Bronchial epithelial cell (primary cell): ENCODE results near the gene GRK6. TPM values are rescaled to one million over a fixed set of nuclear protein-coding genes. Genes with fewer than 3 reads are reported as not detected.

Experiments used
- DNase-seq: peaks from one replicate; pipeline ENCODE4 v3.0.0-alpha.2; 2010; ENCODE audit warnings: low read depth
- FAIRE-seq: peaks from 2 replicates; lab custom pipeline; 2011; peaks lifted over from hg19 to GRCh38; lab: Jason Lieb, UNC
- H3K27me3 ChIP-seq: 2 replicates; pipeline ENCODE4 v1.5.1; 2011; ENCODE audit warnings: low read length; ENCODE audit not compliant: control insufficient read depth, insufficient read depth
- H3K36me3 ChIP-seq: 2 replicates; pipeline ENCODE4 v1.5.1; 2011; ENCODE audit warnings: low read length; ENCODE audit not compliant: control insufficient read depth, insufficient read depth
- H3K4me3 ChIP-seq: 2 replicates; pipeline ENCODE4 v1.5.1; 2011; ENCODE audit warnings: mild to moderate bottlenecking, low read depth, low read length, control low read depth
- CTCF ChIP-seq: IDR thresholded peaks from 2 replicates; pipeline ENCODE4 v1.5.1; 2011; ENCODE audit warnings: mild to moderate bottlenecking, moderate library complexity, low read length, control low read depth, inconsistent platforms; ENCODE audit not compliant: insufficient read depth, severe bottlenecking
- total RNA-seq: library from RNA; depleted of rRNA; stranded (reverse); fragments of >200 nt; gene quantifications from 2 replicates; pipeline ENCODE4 v1.2.1, GENCODE V29; 2014

The GRK6 gene
- total RNA-seq, 1 donor from 2014 or later, result 22.9 TPM

DNA sequence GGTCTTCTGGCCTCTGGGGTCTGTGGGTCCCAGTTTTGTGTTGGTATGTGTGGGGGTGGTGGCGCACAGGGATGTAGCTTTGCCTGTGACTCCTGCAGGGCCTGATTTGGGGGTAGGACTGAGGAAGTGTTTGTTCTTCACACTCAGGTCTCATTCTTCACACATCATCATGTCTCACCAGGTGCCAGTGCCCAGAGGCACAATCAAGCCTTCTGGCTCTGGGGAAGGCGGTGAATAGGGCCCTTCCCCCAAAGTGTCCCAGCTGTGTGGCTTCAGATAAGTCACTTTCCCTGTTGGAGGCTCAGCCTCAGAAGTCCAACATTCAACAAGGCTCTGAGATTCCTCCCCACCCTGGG lies 41.8 kb downstream of the GRK6 start:
- Histone ChIP-seq H3K36me3 (peaks cover 36% of the 10 kb centered on the region), H3K27me3 (no peaks in the 10 kb centered on the region), H3K4me3 (no peak overlapping the region)
- FAIRE-seq, result no peak
- TF ChIP-seq CTCF, result no peak
- DNase-seq, result peak; percentile 48

DNA sequence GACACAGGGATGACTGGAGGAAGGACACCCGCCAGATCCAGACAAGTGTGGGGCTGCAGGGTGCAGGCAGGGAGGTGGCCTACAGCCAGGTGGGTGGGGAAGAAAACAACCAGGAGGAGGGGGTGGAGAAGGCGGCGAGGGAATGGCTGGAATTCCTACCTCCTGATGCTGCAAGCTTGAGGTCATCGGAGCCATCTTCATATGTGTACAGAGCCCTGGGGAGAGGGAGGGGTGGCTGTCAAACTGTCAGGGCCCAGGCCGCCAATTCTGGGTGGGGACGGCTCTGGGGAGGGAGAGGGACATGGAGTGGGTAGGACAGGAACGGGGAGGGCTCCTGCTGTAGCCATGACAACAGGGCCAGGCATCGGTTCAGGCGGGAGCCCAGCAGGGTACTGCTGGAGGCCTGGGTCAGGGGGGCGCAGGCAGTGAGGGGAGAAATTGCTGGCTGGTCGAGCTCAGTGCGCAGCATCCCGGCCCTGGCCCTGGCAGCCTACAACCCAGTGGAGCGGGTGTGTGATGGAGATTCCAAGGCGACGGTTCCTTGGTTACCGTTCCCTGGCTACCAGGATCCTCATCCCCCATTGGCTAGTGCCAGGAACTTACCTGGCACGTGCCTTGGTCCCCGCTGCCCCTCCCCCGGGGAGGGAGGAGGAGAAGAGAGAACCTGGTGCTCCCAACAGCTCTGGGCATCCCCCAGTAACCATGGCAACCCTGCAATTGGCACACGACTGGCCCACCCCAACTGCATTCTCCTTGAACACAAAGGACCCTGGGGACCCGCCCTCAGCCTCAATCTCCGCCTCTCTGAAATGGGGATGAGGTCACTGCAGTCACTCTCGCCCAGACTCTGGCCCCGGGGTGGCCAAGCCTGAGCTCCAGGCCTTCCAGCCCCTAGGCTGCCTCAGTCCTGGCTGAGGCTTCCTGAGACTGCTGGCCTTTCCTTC lies 42.5 kb downstream of the GRK6 start:
- H3K4me3 ChIP-seq, result no peak overlapping the region
- no peak for TF ChIP-seq CTCF
- FAIRE-seq, result no peak
- H3K27me3 ChIP-seq, result no peaks in the 10 kb centered on the region
- peaks cover 34% of the 10 kb centered on the region for H3K36me3 ChIP-seq
- DNase-seq, result peak; percentile 46

DNA sequence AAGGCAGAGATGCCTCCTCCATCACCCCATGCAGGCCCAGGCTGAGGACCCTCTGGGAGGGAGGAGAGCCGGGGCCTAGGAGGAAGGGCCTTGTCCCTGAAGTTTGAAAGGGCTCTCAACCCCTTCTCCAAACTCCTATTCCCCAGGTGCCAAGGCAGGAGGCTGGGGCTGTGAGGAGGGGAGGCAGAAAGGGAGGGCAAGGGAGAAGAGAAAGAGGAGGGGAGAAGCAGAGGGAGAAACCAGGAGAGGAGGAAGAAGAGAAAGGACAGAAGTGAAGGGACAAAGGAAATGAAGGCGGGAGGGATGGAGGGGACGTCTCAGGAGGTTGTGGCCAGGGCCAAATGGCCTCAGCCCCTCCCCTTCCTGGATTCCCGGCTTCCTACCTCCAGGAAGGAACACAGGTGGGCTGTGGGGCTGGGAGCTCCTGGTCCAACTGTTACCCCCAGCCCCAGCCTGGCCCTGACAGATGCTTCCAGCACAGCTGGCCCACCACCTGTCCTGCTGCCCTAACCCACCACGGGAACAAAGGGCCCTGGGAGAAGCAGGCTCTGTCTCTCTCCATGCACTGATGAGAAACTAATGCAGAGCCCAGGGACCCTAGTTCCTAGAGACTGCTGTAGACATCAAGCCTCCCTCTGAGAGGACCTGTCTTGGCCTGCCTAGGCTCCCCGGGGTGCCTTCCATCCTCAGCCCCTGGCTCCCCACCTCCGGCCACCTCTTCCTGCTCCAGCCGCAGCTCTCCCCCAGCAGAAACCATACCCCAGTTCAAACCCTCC lies 43.5 kb downstream of the GRK6 start:
- H3K27me3 ChIP-seq, result no peaks in the 10 kb centered on the region
- H3K4me3 ChIP-seq, result no peak overlapping the region
- FAIRE-seq (no peak), DNase-seq (no peak)
- peaks cover 34% of the 10 kb centered on the region for H3K36me3 ChIP-seq
- no peak for TF ChIP-seq CTCF

DNA sequence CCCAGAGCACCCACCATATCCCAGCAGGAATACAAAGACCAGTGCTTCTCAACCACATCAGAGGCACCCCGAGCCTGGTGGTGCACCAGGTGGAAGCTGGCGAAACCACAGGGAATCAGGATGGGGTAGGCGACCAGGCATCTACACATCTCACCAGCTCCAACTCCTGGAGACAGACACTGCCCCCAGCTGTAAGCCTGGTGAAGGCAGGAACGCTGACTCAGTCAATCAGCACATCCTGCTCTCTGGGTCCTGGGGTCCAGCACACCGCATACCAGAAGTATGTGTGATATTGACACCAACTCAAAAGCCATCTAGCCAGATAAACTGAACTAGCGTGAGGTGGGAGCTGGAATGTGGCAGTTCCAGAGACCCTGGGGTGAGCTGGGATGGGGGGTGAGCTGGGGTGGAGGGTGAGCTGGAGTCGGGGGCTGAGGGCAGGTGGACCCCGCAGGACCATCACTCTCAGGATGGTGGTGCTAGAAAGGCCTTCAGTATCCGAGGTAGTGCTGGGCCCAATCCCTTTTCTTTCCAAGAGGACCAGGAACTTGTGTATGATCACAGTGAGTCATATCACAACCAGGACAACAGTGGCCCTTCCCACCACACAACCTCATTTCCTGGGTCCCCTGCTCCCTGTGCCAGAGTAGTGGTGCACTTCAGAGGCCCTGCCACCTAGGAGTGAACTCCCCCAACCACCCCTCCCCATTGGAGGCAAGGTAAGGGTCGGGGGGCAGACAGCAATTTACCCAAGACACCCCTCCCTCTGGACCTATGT lies 44.5 kb downstream of the GRK6 start:
- DNase-seq (peak; percentile 64), FAIRE-seq (no peak)
- Histone ChIP-seq H3K36me3 (peaks cover 32% of the 10 kb centered on the region), H3K4me3 (no peak overlapping the region), H3K27me3 (no peaks in the 10 kb centered on the region)
- TF ChIP-seq CTCF, result no peak

DNA sequence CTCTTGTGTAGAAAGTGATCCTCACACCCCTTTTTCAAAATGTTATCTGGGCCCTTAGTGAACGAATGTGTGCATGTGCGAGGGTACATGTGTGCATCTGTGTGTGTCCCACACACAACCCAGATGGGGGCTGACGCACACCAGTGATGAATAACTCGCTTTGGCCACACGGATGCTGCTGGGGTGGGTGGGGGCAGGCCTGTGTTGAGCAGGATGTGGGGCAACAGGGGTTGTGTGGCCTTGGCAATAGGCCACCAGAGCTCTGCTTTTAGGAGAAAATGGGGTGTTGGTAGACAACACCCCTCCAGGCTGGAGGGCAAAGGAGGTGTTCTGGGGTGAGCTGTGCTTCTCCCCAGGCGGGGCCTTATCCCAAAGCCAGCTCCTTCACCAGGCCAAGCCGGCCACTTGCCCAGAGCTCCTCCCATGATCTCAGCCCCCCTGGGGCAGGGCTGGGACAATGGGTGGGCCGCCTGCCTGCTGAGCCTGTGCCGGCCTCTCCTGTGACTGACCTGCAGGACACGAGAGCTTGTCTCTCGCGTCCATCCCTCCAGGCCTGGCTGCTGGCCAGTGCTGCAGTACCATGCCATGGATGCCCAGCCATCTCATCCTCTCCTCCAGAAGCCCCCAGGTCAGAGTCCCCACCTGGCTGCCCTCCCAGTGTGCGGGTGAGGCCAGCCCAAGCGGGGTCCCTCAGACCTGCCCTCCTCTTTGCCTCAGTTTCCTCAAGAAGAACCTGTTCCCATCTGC lies 45.3 kb downstream of the GRK6 start:
- H3K4me3 ChIP-seq, result peak overlapping the region; percentile 70
- DNase-seq (no peak), FAIRE-seq (no peak)
- no peak for TF ChIP-seq CTCF
- H3K36me3 ChIP-seq, result peaks cover 26% of the 10 kb centered on the region
- no peaks in the 10 kb centered on the region for H3K27me3 ChIP-seq
